Fibroblast of lung (primary cell): ENCODE data around the gene HSF4.

Experiments used
- EZH2 ChIP-seq: IDR thresholded peaks from 2 replicates; pipeline ENCODE4 v1.5.1; 2012; ENCODE audit warnings: low read length, control low read depth, mild to moderate bottlenecking; ENCODE audit errors: missing control alignments
- TF ChIP-seq, protein P1 (sequence below), 2 donors: IDR thresholded peaks in 1 of 2; conservative IDR thresholded peaks in 1 of 2; 1 replicate in 1 of 2; 2 replicates in 1 of 2; pipeline ENCODE4 v1.5.1; 2011 to 2012; ENCODE audit warnings: low read length in 2 of 2, control low read depth in 1 of 2, inconsistent platforms in 1 of 2, low read depth in 1 of 2, mild to moderate bottlenecking in 1 of 2

DNA sequence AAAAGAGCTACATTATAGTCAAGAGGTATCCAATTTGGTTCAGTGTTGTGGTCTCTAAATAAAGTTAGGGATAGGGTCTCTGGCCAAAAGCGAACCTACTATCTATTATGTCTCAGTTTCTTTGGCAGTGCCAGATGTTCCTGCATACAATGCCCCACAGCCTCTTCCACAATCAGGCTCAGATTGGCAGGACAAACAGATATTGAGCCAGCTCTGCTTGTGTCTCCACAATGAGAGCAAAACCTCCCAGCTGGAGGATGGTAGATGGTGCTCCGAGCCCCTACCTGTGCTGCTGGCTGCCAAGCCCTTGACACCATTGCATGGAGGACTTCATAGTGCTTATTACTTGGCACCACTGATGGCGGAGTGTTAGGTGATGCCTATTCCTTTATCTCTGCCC lies 35.1 kb upstream of the HSF4 start:
- no peak for TF ChIP-seq EZH2
- TF ChIP-seq, protein P1, sequence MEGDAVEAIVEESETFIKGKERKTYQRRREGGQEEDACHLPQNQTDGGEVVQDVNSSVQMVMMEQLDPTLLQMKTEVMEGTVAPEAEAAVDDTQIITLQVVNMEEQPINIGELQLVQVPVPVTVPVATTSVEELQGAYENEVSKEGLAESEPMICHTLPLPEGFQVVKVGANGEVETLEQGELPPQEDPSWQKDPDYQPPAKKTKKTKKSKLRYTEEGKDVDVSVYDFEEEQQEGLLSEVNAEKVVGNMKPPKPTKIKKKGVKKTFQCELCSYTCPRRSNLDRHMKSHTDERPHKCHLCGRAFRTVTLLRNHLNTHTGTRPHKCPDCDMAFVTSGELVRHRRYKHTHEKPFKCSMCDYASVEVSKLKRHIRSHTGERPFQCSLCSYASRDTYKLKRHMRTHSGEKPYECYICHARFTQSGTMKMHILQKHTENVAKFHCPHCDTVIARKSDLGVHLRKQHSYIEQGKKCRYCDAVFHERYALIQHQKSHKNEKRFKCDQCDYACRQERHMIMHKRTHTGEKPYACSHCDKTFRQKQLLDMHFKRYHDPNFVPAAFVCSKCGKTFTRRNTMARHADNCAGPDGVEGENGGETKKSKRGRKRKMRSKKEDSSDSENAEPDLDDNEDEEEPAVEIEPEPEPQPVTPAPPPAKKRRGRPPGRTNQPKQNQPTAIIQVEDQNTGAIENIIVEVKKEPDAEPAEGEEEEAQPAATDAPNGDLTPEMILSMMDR (conservative IDR thresholded peaks at IDR 0.05 in 1 of 2, IDR thresholded peaks at IDR 0.05 in 1 of 2; ENCODE audit: low read depth in 1 of 2, low read length in 2 of 2): no peak
